Ovary (tissue), 9 donors: ENCODE measurements around the gene CAPN15. TPM values are rescaled to one million over a fixed set of nuclear protein-coding genes. Genes with fewer than 3 reads are reported as not detected.

Source experiments
- DNase-seq, 5 donors: peaks; one replicate each; pipeline ENCODE4 v3.0.0-alpha.2; 2019 to 2020
- H3K27ac ChIP-seq, 2 donors: fragments of 200-600 bp; one replicate each; pipeline versions ENCODE4 v1.5.1 to v1.8.0; 2019 to 2022
- H3K27me3 ChIP-seq: fragments of 200-600 bp; one replicate; pipeline ENCODE4 v1.8.0; 2022
- H3K36me3 ChIP-seq: fragments of 200-600 bp; sonication (generic); one replicate; pipeline ENCODE4 v1.5.1; 2019
- H3K4me1 ChIP-seq: one replicate; pipeline ENCODE4 v1.8.1; 2013; ENCODE audit warnings: mild to moderate bottlenecking, moderate library complexity; ENCODE audit not compliant: insufficient read depth
- H3K4me3 ChIP-seq: fragments of 200-600 bp; sonication (generic); one replicate; pipeline ENCODE4 v1.5.1; 2017
- H3K9me3 ChIP-seq, 2 donors: fragments of 200-600 bp in 1 of 2; sonication (generic) in 1 of 2; one replicate each; pipeline versions ENCODE4 v1.5.1 to v1.8.1; 2013 to 2019; ENCODE audit warnings: mild to moderate bottlenecking in 1 of 2, moderate library complexity in 1 of 2
- EP300 ChIP-seq: sonication (generic); formaldehyde crosslinking; IDR thresholded peaks from one replicate; pipeline ENCODE4 v1.6.1; 2017; ENCODE audit warnings: antibody characterized with exemption
- POLR2A ChIP-seq: fragments of 450-650 bp; IDR thresholded peaks from one replicate; pipeline ENCODE4 v1.6.1; 2017; ENCODE audit warnings: antibody characterized with exemption, mild to moderate bottlenecking, moderate library complexity
- WGBS, 3 donors: extraction: QIAGEN DNeasy Blood & Tissue Kit in 1 of 3; methylation state at CpG; one replicate each; pipeline versions ENCODE4 v1.1.5 to v1.1.7; 2013 to 2017; 5-methylcytosine and 5-hydroxymethylcytosine counted together
- intact Hi-C, 4 donors: fragments of 100-400 bp; cut with DNase I; formaldehyde crosslinking; loops; one replicate each; pipeline versions ENCODE4 v1.11.0 to v1.15.1; 2022 to 2023
- polyA plus RNA-seq, 2 donors: library from polyadenylated mRNA; stranded (reverse); fragments of 200-250 nt in 1 of 2; fragments of 350-450 nt in 1 of 2; fragmentation: Illumina TruSeq in 1 of 2; extraction: RNeasy Lipid Tissue Mini Kit (QIAGEN cat#74804) in 1 of 2; gene quantifications; one replicate each; pipeline ENCODE4 v1.2.3, GENCODE V29; 2013 to 2014
- total RNA-seq, 7 donors: library from RNA; depleted of rRNA in 2 of 7; stranded (reverse); fragments of >200 nt in 2 of 7; fragmentation: NEBNext Ultra II Directional in 3 of 7; extraction: Animal tissue kit (Norgen Biotek cat#: 25700) in 3 of 7; gene quantifications; one replicate each; pipeline versions ENCODE4 v1.1.0 to v1.2.4, GENCODE V29; 2016 to 2023
- TF ChIP-seq, protein P1 (sequence below), 3 donors: fragments of 450-650 bp in 2 of 3; fragments of 200-600 bp in 1 of 3; IDR thresholded peaks; one replicate each; pipeline versions ENCODE4 v1.5.1 to v1.8.0; 2016 to 2022; ENCODE audit warnings: antibody characterized with exemption in 3 of 3, mild to moderate bottlenecking in 1 of 3
- donor health status: DM: no; HTN: no; CAD: no; lungs with moderate emphysema.
- donor health status: DM: no; HTN: no; CAD: no.
- donor health status: Bipolar disorder and iron deficiency.
- donor health status: DM: yes; HTN: yes; CAD: no.
- donor health status: DM: no; HTN: no; CAD: no.
- donor health status: DM: yes; HTN: yes; CAD: no.

The CAPN15 gene
- total and polyA plus RNA-seq, 9 donors = 1.6 to 38.9 (median 25.0) TPM

DNA sequence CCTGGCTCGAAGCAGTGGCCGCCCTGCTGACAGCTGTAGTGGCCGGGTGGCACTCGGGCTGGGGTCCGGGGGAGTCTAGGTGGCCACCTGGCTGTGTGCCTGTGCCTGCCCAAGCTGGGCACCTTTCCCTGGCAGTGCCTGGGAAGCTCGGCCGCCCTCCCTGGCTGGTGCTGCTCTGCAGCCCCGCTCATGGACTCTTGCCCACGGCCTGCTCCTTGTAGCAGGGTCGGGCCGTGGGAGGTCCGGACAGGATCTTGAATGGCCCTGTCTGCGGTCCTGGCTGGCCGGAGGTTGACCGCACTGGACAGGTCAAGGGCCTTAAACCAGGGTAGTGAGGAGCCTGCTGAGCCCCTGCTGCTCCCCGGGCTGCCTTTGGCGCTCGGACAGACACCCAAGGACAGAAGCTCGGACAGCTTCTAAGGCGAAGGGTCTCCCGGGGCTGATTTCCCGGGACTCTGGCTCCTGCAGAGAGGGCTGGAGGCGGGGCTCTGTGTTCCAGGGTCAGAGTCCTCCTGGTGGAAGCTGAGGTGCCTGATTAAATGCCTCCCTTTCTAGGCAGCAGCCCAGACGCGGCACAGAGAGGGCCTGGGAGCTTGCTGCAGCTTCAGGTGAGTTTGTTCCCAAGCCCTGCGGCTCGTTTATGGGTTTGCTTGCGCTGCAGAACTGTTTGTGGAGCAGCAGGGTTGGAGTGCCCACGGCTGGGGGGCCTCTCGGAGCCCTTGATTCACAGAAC, 6.0 kb downstream of the CAPN15 start:
- DNase-seq = peak in 2 of 5 donors; percentile 36 to 67
- Histone ChIP-seq H3K27me3 (no peaks in the 10 kb centered on the region), H3K9me3 (no peaks in the 10 kb centered on the region), H3K27ac (no peak overlapping the region), H3K4me3 (no peak overlapping the region), H3K36me3 (no peaks in the 10 kb centered on the region), H3K4me1 (peaks cover 19% of the 10 kb centered on the region)
- 28 to 41% (median 35%) methylated on average over 26 to 30 of the region's 30 CpGs for WGBS, 3 donors
- TF ChIP-seq, protein P1, sequence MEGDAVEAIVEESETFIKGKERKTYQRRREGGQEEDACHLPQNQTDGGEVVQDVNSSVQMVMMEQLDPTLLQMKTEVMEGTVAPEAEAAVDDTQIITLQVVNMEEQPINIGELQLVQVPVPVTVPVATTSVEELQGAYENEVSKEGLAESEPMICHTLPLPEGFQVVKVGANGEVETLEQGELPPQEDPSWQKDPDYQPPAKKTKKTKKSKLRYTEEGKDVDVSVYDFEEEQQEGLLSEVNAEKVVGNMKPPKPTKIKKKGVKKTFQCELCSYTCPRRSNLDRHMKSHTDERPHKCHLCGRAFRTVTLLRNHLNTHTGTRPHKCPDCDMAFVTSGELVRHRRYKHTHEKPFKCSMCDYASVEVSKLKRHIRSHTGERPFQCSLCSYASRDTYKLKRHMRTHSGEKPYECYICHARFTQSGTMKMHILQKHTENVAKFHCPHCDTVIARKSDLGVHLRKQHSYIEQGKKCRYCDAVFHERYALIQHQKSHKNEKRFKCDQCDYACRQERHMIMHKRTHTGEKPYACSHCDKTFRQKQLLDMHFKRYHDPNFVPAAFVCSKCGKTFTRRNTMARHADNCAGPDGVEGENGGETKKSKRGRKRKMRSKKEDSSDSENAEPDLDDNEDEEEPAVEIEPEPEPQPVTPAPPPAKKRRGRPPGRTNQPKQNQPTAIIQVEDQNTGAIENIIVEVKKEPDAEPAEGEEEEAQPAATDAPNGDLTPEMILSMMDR (IDR thresholded peaks at IDR 0.05) = no peak
- intact Hi-C loops = no loop called here

DNA sequence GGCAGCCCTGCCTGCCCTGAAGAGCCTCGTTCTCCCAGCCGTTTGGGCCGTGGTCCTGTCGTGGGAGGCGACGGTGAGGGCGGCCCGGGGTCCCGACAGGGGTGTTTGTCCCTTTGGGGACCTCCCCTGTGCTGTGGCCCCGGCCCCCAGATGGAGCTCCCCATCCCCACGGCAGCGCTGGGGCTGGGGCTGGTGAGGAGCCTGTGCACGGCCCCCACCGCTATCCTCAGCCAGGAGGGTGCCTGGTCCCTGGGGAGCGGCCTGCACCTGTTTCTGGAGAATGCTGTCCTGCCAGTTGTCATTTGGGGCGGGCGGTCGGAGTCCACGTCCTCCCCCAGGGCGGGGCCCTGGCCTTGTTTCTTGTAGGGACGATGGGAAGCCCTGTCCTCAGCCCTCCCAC, 6.6 kb downstream of the CAPN15 start:
- intact Hi-C loops = no loop called here
- 63 to 70% (median 64%) methylated on average over 16 to 21 of the region's 21 CpGs for WGBS, 3 donors
- Histone ChIP-seq H3K4me3 (no peak overlapping the region), H3K9me3 (no peaks in the 10 kb centered on the region), H3K36me3 (no peaks in the 10 kb centered on the region), H3K27me3 (no peaks in the 10 kb centered on the region), H3K27ac (no peak overlapping the region), H3K4me1 (peaks cover 14% of the 10 kb centered on the region)
- no peak for DNase-seq
- TF ChIP-seq POLR2A = no peak
- TF ChIP-seq, protein P1 (IDR thresholded peaks at IDR 0.05) = no peak

DNA sequence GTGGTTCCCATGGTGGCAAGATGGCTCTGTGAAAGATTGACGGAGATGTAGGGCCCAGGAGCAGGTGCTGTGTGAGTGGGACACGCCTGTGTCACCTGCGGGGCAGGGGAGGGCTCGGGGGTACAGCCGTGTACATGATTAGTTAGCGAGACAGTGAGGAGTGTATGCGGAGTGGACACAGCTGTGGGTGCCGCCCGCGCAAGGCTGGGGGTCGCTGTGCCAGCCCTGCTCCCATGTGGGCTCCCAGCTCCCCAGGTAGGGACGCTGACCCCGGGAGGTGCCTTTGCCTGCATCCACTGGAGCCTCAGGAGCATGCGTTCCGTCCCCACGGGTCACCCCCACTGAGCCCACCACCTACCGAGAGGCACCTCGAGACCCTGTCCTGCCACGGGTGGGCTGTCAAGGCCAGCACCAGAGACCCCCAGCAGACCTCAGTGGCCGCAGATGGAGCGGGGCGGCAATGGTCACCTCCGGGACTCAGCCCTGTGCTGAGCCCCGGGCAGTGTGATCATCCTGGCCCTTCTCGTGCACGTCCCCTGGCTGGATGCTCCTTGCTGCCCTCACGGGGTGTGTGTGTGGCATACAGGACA, 7.4 kb downstream of the CAPN15 start:
- Histone ChIP-seq H3K36me3 (no peaks in the 10 kb centered on the region), H3K9me3 (no peaks in the 10 kb centered on the region), H3K4me3 (no peak overlapping the region), H3K4me1 (peaks cover 7% of the 10 kb centered on the region), H3K27me3 (no peaks in the 10 kb centered on the region), H3K27ac (no peak overlapping the region)
- no peak for DNase-seq
- 91 to 92% (median 91%) methylated on average over 26 to 27 of the region's 27 CpGs for whole genome bisulfite sequencing, 3 donors
- intact Hi-C loops = no loop called here
- TF ChIP-seq POLR2A (no peak), EP300 (no peak)
- TF ChIP-seq, protein P1 (IDR thresholded peaks at IDR 0.05) = no peak

DNA sequence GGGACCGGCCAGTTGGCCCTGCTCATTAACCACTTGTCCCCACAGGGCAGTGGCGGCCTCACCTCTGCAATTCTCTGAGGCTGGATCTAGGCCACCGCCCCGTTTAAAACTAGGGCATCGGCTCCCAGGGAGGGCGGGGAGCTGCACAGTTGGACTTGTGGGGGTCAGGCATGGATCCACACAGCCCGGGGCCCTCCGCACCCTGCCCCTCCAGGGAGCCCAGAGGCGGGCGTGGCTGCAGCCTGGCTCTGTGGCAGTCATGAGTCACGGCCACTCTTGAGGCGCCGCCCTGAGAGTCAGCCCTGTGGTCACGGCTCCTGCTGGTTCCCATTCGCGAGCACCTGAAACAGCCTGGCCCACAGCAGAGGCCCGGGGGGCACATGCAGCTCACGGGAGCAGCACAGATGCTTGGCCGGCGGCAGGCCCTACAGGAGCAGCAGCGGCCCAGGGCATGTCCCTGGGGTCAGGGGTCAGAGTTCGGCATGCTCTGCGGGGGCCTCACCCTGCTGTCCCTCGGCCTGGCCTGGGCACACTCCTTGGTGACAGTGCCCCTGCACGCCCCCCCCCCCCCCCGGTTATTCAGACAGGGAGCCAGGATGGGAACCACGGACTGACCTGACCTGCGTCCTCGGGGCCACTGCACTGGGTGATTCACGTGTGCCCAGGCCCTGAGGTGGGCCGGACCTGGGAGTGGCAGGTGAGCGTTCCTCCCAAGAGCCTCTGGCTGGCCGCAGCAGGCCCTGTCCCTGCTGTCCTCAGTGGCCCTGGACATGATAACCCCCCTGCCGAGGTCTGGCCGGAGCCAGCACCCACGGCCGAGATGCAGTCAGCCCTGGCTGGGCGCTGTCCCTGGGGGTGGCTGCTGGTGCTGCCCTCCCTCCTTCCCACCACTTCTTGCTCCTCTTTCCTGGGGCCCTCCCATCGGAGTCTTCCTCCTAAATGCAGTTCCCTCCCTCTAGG, 8.2 kb downstream of the CAPN15 start:
- Histone ChIP-seq H3K4me3 (no peak overlapping the region), H3K27me3 (no peaks in the 10 kb centered on the region), H3K36me3 (no peaks in the 10 kb centered on the region), H3K9me3 (no peaks in the 10 kb centered on the region), H3K4me1 (peaks cover 7% of the 10 kb centered on the region), H3K27ac (no peak overlapping the region)
- intact Hi-C loops = no loop called here
- 88 to 92% (median 89%) methylated on average over 17 to 39 of the region's 39 CpGs for WGBS, 3 donors
- DNase-seq = no peak
- TF ChIP-seq, protein P1 (IDR thresholded peaks at IDR 0.05) = no peak
- no peak for TF ChIP-seq EP300
- no peak for TF ChIP-seq POLR2A
